H1 (cell line): ENCODE measurements around the gene UNC13C. TPM values are rescaled to one million over a fixed set of nuclear protein-coding genes. Genes with fewer than 3 reads are reported as not detected.

Source experiments
- BACH1 ChIP-seq: IDR thresholded peaks from 2 replicates; pipeline ENCODE4 v1.6.1; 2012; ENCODE audit warnings: low read length, improper control_type of control experiment
- CHD7 ChIP-seq: fragments of 300-600 bp; sonication (generic); IDR thresholded peaks from 2 replicates; pipeline ENCODE4 v1.7.1; 2012; ENCODE audit warnings: low read length, moderate library complexity, mild to moderate bottlenecking, inconsistent platforms; ENCODE audit not compliant: insufficient replicate concordance
- E2F6 ChIP-seq: IDR thresholded peaks from 2 replicates; pipeline ENCODE4 v1.6.1; 2012; ENCODE audit warnings: inconsistent platforms
- EGR1 ChIP-seq: IDR thresholded peaks from 2 replicates; pipeline ENCODE4 v1.6.1; 2011; ENCODE audit warnings: low read depth, low read length, borderline replicate concordance
- GABPA ChIP-seq: IDR thresholded peaks from 2 replicates; pipeline ENCODE4 v1.6.1; 2011; ENCODE audit warnings: mild to moderate bottlenecking, low read length, moderate library complexity, borderline replicate concordance; ENCODE audit not compliant: insufficient read depth
- MAFK ChIP-seq: IDR thresholded peaks from 2 replicates; pipeline ENCODE4 v1.6.1; 2012; ENCODE audit warnings: low read depth, mild to moderate bottlenecking, improper control_type of control experiment, low read length
- NRF1 ChIP-seq: IDR thresholded peaks from 2 replicates; pipeline ENCODE4 v1.6.1; 2011; ENCODE audit warnings: mild to moderate bottlenecking, low read depth, low read length, improper control_type of control experiment
- TAF7 ChIP-seq: optimal IDR thresholded peaks from 2 replicates; pipeline ENCODE3; 2011; ENCODE audit warnings: low read depth, mild to moderate bottlenecking, inconsistent platforms, low read length, moderate library complexity, borderline replicate concordance
- polyA plus RNA-seq, 7 experiments: library from polyadenylated mRNA; depleted of rRNA in 3 of 7; stranded (reverse) in 5 of 7; unstranded in 2 of 7; fragments of >200 nt in 5 of 7; fragments of 200-250 nt in 2 of 7; gene quantifications; 1 replicate in 5 of 7; 2 replicates in 1 of 7; 4 replicates in 1 of 7; pipeline versions ENCODE4 v1.2.1 to v1.2.3, GENCODE V29; 2011 to 2013; ENCODE audit warnings: missing spikeins in 2 of 7, mixed read lengths in 2 of 7
- total RNA-seq: library from RNA; stranded (reverse); fragmentation: NEBNext Ultra II Directional; extraction: Animal tissue kit (Norgen Biotek cat#: 25700); gene quantifications from 2 replicates; pipeline ENCODE4 v1.2.1, GENCODE V29; 2021

The UNC13C gene
- total and polyA plus RNA-seq, 2 of the 8 experiments (the other 6 are each of a cell fraction or from before 2014, with no cell fraction given), result 0.02 to 0.13 TPM

- no peak for TF ChIP-seq CHD7
- no peak for TF ChIP-seq BACH1
- no peak for TF ChIP-seq EGR1
- no peak for TF ChIP-seq E2F6
- no peak for TF ChIP-seq GABPA
- no peak for TF ChIP-seq TAF7
- TF ChIP-seq MAFK, result no peak
- no peak for TF ChIP-seq NRF1
- TF ChIP-seq, all 59 proteins: peak for 0
Measured at GRCh38 chr15:54519577-54519976, 541.3 kb downstream of the UNC13C start (continued).
